K562 (cell line): Measurements from ENCODE around the gene CENPP. TPM values are rescaled to one million over a fixed set of nuclear protein-coding genes. Genes with fewer than 3 reads are reported as not detected.

Experiments used
- ATAC-seq: fragments of 200-7000 bp; cut with Tn5 transposase; 3 replicates; pipeline ENCODE4 v1.9.1; 2020; ENCODE audit warnings: moderate library complexity
- BruUV-seq: library from RNA; stranded (reverse); fragments of 400-500 nt; replicated peaks from 2 replicates; lab custom pipeline; 2021; lab: Mats Ljungman, UMichigan
- CTCF ChIA-PET: fragments of 300-600 bp; formaldehyde crosslinking; extraction: SDS; loops from one replicate; lab custom pipeline; 2021; ENCODE audit warnings: low intra/inter-chr PET ratio; lab: Yijun Ruan, JAX
- POLR2A ChIA-PET: fragments of 300-600, 350-650 bp; sonication (Branson Sonifier 250); formaldehyde crosslinking; extraction: SDS; loops from one replicate; lab custom pipeline; 2021; ENCODE audit warnings: antibody characterized with exemption, inconsistent platforms; lab: Yijun Ruan, JAX
- DNase-seq, 4 experiments: peaks; one replicate each; pipeline versions ENCODE4 v3.0.0 to v3.0.0-alpha.2; 2011 to 2018; ENCODE audit warnings: low spot score in 3 of 4, mixed read lengths in 3 of 4; ENCODE audit errors: extremely low read depth in 1 of 4
- FAIRE-seq: peaks from 2 replicates; lab custom pipeline; 2011; peaks lifted over from hg19 to GRCh38; lab: Jason Lieb, UNC
- H2AFZ ChIP-seq: 2 replicates; pipeline ENCODE4 v1.6.0; 2011; ENCODE audit warnings: low read depth, low read length, control low read depth, inconsistent platforms
- H3K27ac ChIP-seq: fragments of 200-600 bp; 3 replicates; pipeline ENCODE4 v1.8.0; 2011; ENCODE audit warnings: low read depth, mild to moderate bottlenecking, control low read depth, inconsistent platforms, low read length, moderate library complexity, mixed read lengths; ENCODE audit errors: extremely low read depth
- H3K27me3 ChIP-seq, 2 experiments: fragments of 300-600 bp in 1 of 2; 2 replicates in 1 of 2; 3 replicates in 1 of 2; pipeline versions ENCODE4 v1.6.0 to v1.8.0; 2011; ENCODE audit warnings: inconsistent platforms in 2 of 2, low read length in 2 of 2, mild to moderate bottlenecking in 1 of 2, mixed read lengths in 1 of 2, moderate library complexity in 1 of 2; ENCODE audit not compliant: control insufficient read depth in 2 of 2, insufficient read depth in 2 of 2
- H3K36me3 ChIP-seq: fragments of 300-600 bp; 3 replicates; pipeline ENCODE4 v1.8.0; 2011; ENCODE audit warnings: mild to moderate bottlenecking, low read length, inconsistent platforms; ENCODE audit not compliant: control insufficient read depth, insufficient read depth
- H3K4me1 ChIP-seq, 2 experiments: fragments of 200-600 bp in 1 of 2; replicated peaks in 1 of 2; 2 replicates in 1 of 2; 3 replicates in 1 of 2; pipeline versions ENCODE4 v1.5.1 to v1.8.0; 2011; ENCODE audit warnings: inconsistent platforms in 2 of 2, low read length in 2 of 2, mild to moderate bottlenecking in 1 of 2, mixed read lengths in 1 of 2, moderate library complexity in 1 of 2; ENCODE audit not compliant: control insufficient read depth in 2 of 2, insufficient read depth in 2 of 2
- H3K4me2 ChIP-seq: 2 replicates; pipeline ENCODE4 v1.6.1; 2011; ENCODE audit warnings: low read length, control low read depth, inconsistent platforms, mixed read lengths; ENCODE audit not compliant: insufficient read depth
- H3K4me3 ChIP-seq: fragments of 200-600 bp; sonication (generic), shearing (Covaris generic); 2 replicates; pipeline ENCODE4 v1.5.1; 2016; ENCODE audit warnings: control low read depth, inconsistent platforms
- H3K79me2 ChIP-seq: fragments of 200-600 bp; 3 replicates; pipeline ENCODE4 v1.8.0; 2011; ENCODE audit warnings: low read length, inconsistent platforms; ENCODE audit not compliant: control insufficient read depth, insufficient read depth
- H3K9ac ChIP-seq, 2 experiments: 2 replicates each; pipeline versions ENCODE4 v1.6.0 to v1.6.1; 2011; ENCODE audit warnings: low read depth in 2 of 2, low read length in 2 of 2, control low read depth in 1 of 2, inconsistent platforms in 1 of 2, mild to moderate bottlenecking in 1 of 2, mixed read lengths in 1 of 2; ENCODE audit not compliant: insufficient read depth in 1 of 2
- H3K9me1 ChIP-seq: one replicate; pipeline ENCODE4 v1.6.0; 2011; ENCODE audit warnings: inconsistent platforms, mild to moderate bottlenecking, low read length, moderate library complexity; ENCODE audit not compliant: control insufficient read depth, insufficient read depth
- H3K9me3 ChIP-seq: replicated peaks from 2 replicates; pipeline ENCODE4 v1.5.1; 2011; ENCODE audit warnings: low read depth, low read length, inconsistent platforms; ENCODE audit not compliant: control insufficient read depth, insufficient read depth
- H4K20me1 ChIP-seq: replicated peaks from 2 replicates; pipeline ENCODE4 v1.6.1; 2011; ENCODE audit warnings: low read length, inconsistent platforms, mixed read lengths; ENCODE audit not compliant: control insufficient read depth, insufficient read depth
- AFF4 ChIP-seq: sonication (generic); formaldehyde crosslinking; IDR thresholded peaks from 2 replicates; pipeline ENCODE4 v1.8.0; 2023; ENCODE audit warnings: mild to moderate bottlenecking, missing genetic modification reagents
- POLR2G ChIP-seq: fragments of 200-400 bp; formaldehyde crosslinking; IDR thresholded peaks from 2 replicates; pipeline ENCODE4 v1.6.1; 2017; ENCODE audit warnings: low read depth, mild to moderate bottlenecking, antibody characterized with exemption, low read length, moderate library complexity
- WGBS: fragments of 100-300 bp; shearing (Covaris generic); methylation state at CpG from one replicate; pipeline ENCODE4 v1.1.6; 2016; ENCODE audit warnings: low coverage, mixed read lengths; ENCODE audit not compliant: insufficient coverage; ENCODE audit errors: missing lambda C conversion rate; 5-methylcytosine and 5-hydroxymethylcytosine counted together
- in situ Hi-C: fragments of 300-500 bp; cut with MboI; formaldehyde crosslinking; loops from 4 replicates; pipeline ENCODE4 v1.15.0; 2018; ENCODE audit warnings: inconsistent platforms, mixed read lengths
- intact Hi-C: fragments of 100-400 bp; cut with micrococcal nuclease; formaldehyde crosslinking; loops from 2 replicates; pipeline ENCODE4 v1.14.2; 2022
- polyA plus RNA-seq, 8 experiments: library from polyadenylated mRNA; depleted of rRNA in 4 of 8; stranded (reverse) in 5 of 8; unstranded in 3 of 8; fragments of >200 nt; fragmentation: Nextera tagmentation in 2 of 8; fragmentation: Illumina TruSeq in 1 of 8; extraction: Ambion mirVana in 2 of 8; extraction: Trizol in 1 of 8; gene quantifications; 2 replicates each; pipeline versions ENCODE4 v1.2.1 to v1.2.3, GENCODE V29; 2011 to 2014; ENCODE audit warnings: inconsistent platforms in 1 of 8, missing spikeins in 1 of 8
- total RNA-seq, 7 experiments: library from RNA; depleted of rRNA in 6 of 7; stranded (reverse); fragments of >200 nt in 6 of 7; fragmentation: Illumina TruSeq in 2 of 7; extraction: Trizol in 2 of 7; gene quantifications; 2 replicates each; pipeline versions ENCODE4 v1.2.1 to v1.2.3, GENCODE V29; 2011 to 2021; ENCODE audit warnings: low replicate concordance in 1 of 7

Gene CENPP
- total and polyA plus RNA-seq, 9 of the 15 experiments (the other 6 are each of a cell fraction or from before 2014, with no cell fraction given), result 8.0 to 28.5 (median 17.9) TPM

- no peak overlapping the region; a peak in 1 of 4 replicates for H3K9ac ChIP-seq
- DNase-seq (no peak), FAIRE-seq (no peak), ATAC-seq (no peak)
- POLR2A ChIA-PET, result interaction anchor here (0.6 kb wide), 1 partner anchor 295 kb away, joined by 3 read pairs; no protein-coding TSS in a partner anchor
- no peaks in the 10 kb centered on the region for H3K9me3 ChIP-seq
- H3K9me1 ChIP-seq, result no peaks in the 10 kb centered on the region
- 95% methylated on average over 17 of the region's 24 CpGs for WGBS
- H3K4me2 ChIP-seq, result no peak overlapping the region
- H4K20me1 ChIP-seq, result 0 out of 2 replicates have a peak, but pooled peaks cover 4% of the 10 kb centered on the region
- BruUV-seq, result no TSS peak
- no peak for TF ChIP-seq AFF4
- TF ChIP-seq POLR2G, result peak; percentile 50; the same call in 1 of the 2 replicates
- H2AFZ ChIP-seq, result no peak overlapping the region
- H3K27me3 ChIP-seq, result no peaks in the 10 kb centered on the region
- H3K4me3 ChIP-seq, result no peak overlapping the region
- no peak overlapping the region for H3K27ac ChIP-seq
- intact Hi-C loops, result no loop called here
- in situ Hi-C loops, result no loop called here
- CTCF ChIA-PET, result no interaction called here
- H3K4me1 ChIP-seq, result peaks cover 0 to 3% of the 10 kb centered on the region in 2 experiments; a peak in 1 of 5 replicates
- H3K79me2 ChIP-seq, result no peaks in the 10 kb centered on the region
- peaks cover 80% of the 10 kb centered on the region for H3K36me3 ChIP-seq
Measured at GRCh38 chr9:92619601-92620300, 294.0 kb downstream of the CENPP start.
